Prostate gland (tissue), 2 donors: Measurements from ENCODE around the gene MIGA2.

Experiments used
- CTCF ChIP-seq, 4 experiments: fragments of 200-600 bp in 2 of 4; fragments of 450-650 bp in 2 of 4; sonication (generic) in 2 of 4; IDR thresholded peaks; 1 replicate in 3 of 4; 2 replicates in 1 of 4; pipeline ENCODE4 v1.5.1; 2016 to 2019; ENCODE audit warnings: antibody characterized with exemption in 4 of 4, mild to moderate bottlenecking in 2 of 4, moderate library complexity in 2 of 4
- POLR2A ChIP-seq: fragments of 450-650 bp; IDR thresholded peaks from one replicate; pipeline ENCODE4 v1.6.1; 2016; ENCODE audit warnings: antibody characterized with exemption, mild to moderate bottlenecking

GRCh38 chr9:129038109-129038852, 1.9 kb downstream of the MIGA2 start:
- TF ChIP-seq CTCF (IDR thresholded peaks at IDR 0.05) (no peak), POLR2A (no peak)
